ENCODE measurements around the gene TMEM179B.

TMEM179B gene

GRCh38 chr11:62832336-62833234, 45.4 kb downstream of the TMEM179B start, which contains the start of gene TEX54:
Gene TEX54 (minus strand): TSS chr11:62832841.
- DNase-seq (ENCODE audit: low read depth in 2 of 2): no peak

DNA sequence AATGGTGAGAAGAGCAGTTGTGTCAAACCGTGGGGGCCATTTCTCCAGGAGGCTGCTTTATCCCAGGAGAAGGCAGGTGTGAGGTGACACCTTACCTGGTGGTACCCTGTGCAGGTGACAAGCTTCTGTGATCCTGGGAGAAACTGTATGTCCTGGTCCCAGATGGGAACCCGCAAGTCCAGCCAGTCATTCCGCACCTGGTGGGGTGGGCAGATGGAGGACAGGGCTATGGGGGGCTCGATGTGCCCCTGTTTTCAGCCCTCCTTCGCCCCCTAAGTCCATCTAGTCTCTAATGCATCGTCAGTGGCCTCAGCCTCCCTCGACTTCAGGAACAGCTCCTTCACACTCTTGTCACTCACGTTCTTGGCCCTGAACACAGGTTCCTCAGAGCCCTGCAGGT, 48.1 kb downstream of the TMEM179B start:
- no peak for DNase-seq (ENCODE audit: low read depth in 2 of 2)

DNA sequence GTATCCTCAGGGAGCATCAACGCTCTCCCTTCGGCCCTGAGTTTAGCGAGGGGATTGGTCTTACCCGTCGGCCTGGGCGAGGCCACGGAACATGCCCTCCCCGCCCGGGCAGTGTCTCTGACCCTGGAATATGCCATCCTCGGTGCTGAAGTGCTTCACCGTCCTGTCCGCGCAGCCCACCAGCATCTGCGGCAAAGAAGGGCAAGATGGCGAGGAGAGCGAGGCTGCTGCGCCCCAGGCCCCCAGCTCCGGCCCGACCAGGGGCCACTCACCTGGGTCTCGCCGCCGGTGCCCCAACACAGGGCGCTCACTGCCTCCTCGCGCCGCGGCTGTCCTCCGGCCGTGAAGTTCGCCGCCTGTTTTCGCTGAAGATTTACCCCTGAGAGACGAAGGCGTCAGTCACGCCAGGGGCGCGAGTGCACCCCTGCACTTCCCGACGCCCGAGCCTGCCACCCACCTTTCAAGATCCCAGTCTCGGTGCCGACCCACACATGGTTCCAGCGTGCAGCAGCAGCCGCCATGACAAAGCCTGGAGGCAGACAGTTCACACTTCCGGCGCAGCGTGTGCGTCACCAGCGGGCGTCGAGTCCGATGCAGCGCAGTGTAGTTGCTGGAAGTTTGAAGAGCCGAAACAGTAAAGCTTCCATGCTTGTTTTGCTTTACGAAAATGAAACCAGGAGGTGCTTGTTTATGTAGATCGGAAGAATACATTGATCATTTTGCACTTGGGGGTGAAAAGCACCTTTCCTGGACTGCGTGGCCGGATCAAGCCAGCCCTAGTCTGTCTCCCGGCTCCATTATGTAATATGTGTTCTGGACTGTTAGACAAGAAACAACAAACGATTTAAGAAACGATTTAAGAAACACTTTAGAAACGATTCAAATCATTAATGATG, 52.1 kb downstream of the TMEM179B start, which contains the start of gene WDR74:
Gene WDR74, minus strand, starts transcription at position 541 of the 896 bp plus-strand sequence. Its CDS starts 20 bp downstream, at position 521.
- peak; percentile 81 to 86 for DNase-seq (ENCODE audit: low read depth in 2 of 2)

Measured in stimulated activated CD4-positive, alpha-beta T cell treated with anti-CD3 and anti-CD28 coated beads, Interleukin-12 subunit alpha, Interleukin-12 subunit beta, amount 100 ng/mL, for 24 hours (primary cell).